Gastrocnemius medialis (tissue), 4 donors: ENCODE results near the gene SKA1. TPM values are rescaled to one million over a fixed set of nuclear protein-coding genes. Genes with fewer than 3 reads are reported as not detected.
"Not testable (repeated sequence)": the region's sequence is repeated elsewhere in the genome, so short reads cannot be mapped to it uniquely, and the experiment has no call there.

Experiments
- ATAC-seq, 2 donors: fragments of 150-250 bp; one replicate each; pipeline ENCODE4 v1.9.1; 2016
- DNase-seq, 2 donors: peaks; one replicate each; pipeline ENCODE4 v3.0.0-alpha.2; 2019
- H3K27ac ChIP-seq, 4 donors: fragments of 200-600 bp; sonication (generic); 1 replicate in 1 of 4; 2 replicates in 3 of 4; pipeline ENCODE4 v1.5.1; 2016 to 2018; ENCODE audit warnings: mild to moderate bottlenecking in 2 of 4, moderate library complexity in 1 of 4
- H3K27me3 ChIP-seq, 3 donors: fragments of 200-600 bp; sonication (generic) in 2 of 3; 1 replicate in 1 of 3; 2 replicates in 2 of 3; pipeline versions ENCODE4 v1.5.1 to v1.6.0; 2016 to 2019; ENCODE audit warnings: mild to moderate bottlenecking in 1 of 3, moderate library complexity in 1 of 3
- H3K36me3 ChIP-seq, 2 donors: fragments of 200-600 bp; sonication (generic) in 1 of 2; one replicate each; pipeline ENCODE4 v1.5.1; 2017 to 2018
- H3K4me1 ChIP-seq, 2 donors: fragments of 200-600 bp; sonication (generic) in 1 of 2; one replicate each; pipeline ENCODE4 v1.5.1; 2016 to 2017; ENCODE audit warnings: mild to moderate bottlenecking in 2 of 2
- H3K4me3 ChIP-seq, 4 donors: fragments of 200-600 bp; sonication (generic) in 3 of 4; 1 replicate in 1 of 4; 2 replicates in 3 of 4; pipeline ENCODE4 v1.5.1; 2016 to 2019; ENCODE audit warnings: mild to moderate bottlenecking in 2 of 4
- H3K9me3 ChIP-seq, 3 donors: fragments of 200-600 bp; sonication (generic) in 2 of 3; 1 replicate in 1 of 3; 2 replicates in 2 of 3; pipeline ENCODE4 v1.5.1; 2016 to 2019
- CTCF ChIP-seq, 5 experiments: fragments of 450-650 bp in 3 of 5; fragments of 200-600 bp in 2 of 5; sonication (generic) in 2 of 5; IDR thresholded peaks in 4 of 5; conservative IDR thresholded peaks in 1 of 5; 1 replicate in 4 of 5; 2 replicates in 1 of 5; pipeline ENCODE4 v1.5.1; 2016 to 2019; ENCODE audit warnings: antibody characterized with exemption in 5 of 5, mild to moderate bottlenecking in 3 of 5, moderate library complexity in 3 of 5
- POLR2A ChIP-seq, 2 donors: fragments of 450-650 bp; IDR thresholded peaks; one replicate each; pipeline ENCODE4 v1.6.1; 2017; ENCODE audit warnings: antibody characterized with exemption in 2 of 2, mild to moderate bottlenecking in 2 of 2, moderate library complexity in 2 of 2
- in situ Hi-C, 4 donors: fragments of 200-750 bp; cut with MboI; loops; one replicate each; pipeline versions ENCODE4 v1.15.0 to v1.8.0; 2017; ENCODE audit warnings: low sequenced_read_pairs in 4 of 4
- intact Hi-C: fragments of 100-400 bp; cut with DNase I; formaldehyde crosslinking; loops from one replicate; pipeline ENCODE4 v1.15.1; 2023; ENCODE audit warnings: low total_unique reads
- total RNA-seq, 4 donors: library from RNA; depleted of rRNA; stranded (reverse); fragments of >200 nt; gene quantifications; one replicate each; pipeline versions ENCODE4 v1.1.0 to v1.2.3, GENCODE V29; 2016

The SKA1 gene
- total RNA-seq, 4 donors from 2014 or later: 0.15 to 0.16 TPM; not detected in 2

- Histone ChIP-seq H3K27me3 (peaks cover 18 to 40% (median 27%) of the 10 kb centered on the region in 3 donors), H3K36me3 (no peaks in the 10 kb centered on the region), H3K27ac (no peak overlapping the region), H3K4me1 (no peaks in the 10 kb centered on the region), H3K4me3 (no peak overlapping the region), H3K9me3 (no peaks in the 10 kb centered on the region)
- ATAC-seq (no peak), DNase-seq (no peak)
- intact Hi-C loops (no loop called here), in situ Hi-C loops (no loop called here)
- TF ChIP-seq POLR2A (IDR thresholded peaks at IDR 0.05) (no peak), CTCF (IDR thresholded peaks at IDR 0.05 in 4 of 5, conservative IDR thresholded peaks at IDR 0.05 in 1 of 5) (no peak)
Observed at GRCh38 chr18:50399582-50399981, 24.7 kb downstream of the SKA1 start.

- H3K9me3 ChIP-seq, H3K4me1 ChIP-seq, H3K4me3 ChIP-seq, in situ Hi-C loops, H3K36me3 ChIP-seq, DNase-seq, H3K27ac ChIP-seq, intact Hi-C loops, ATAC-seq: not testable (repeated sequence)
- peaks cover 18 to 40% (median 27%) of the 10 kb centered on the region in 3 donors for H3K27me3 ChIP-seq
Observed at GRCh38 chr18:50400438-50400837, 25.6 kb downstream of the SKA1 start.

GRCh38 chr18:50401295-50401694 lies 26.4 kb downstream of the SKA1 start:
- Histone ChIP-seq H3K4me1 (no peaks in the 10 kb centered on the region), H3K27ac (no peak overlapping the region), H3K36me3 (no peaks in the 10 kb centered on the region), H3K4me3 (no peak overlapping the region), H3K27me3 (peaks cover 18 to 44% (median 27%) of the 10 kb centered on the region in 3 donors), H3K9me3 (no peaks in the 10 kb centered on the region)
- in situ Hi-C loops: no loop called here
- intact Hi-C loops: no loop called here
- ATAC-seq: no peak
- TF ChIP-seq CTCF (IDR thresholded peaks at IDR 0.05 in 4 of 5, conservative IDR thresholded peaks at IDR 0.05 in 1 of 5): no peak
- no peak for TF ChIP-seq POLR2A (IDR thresholded peaks at IDR 0.05)
- no peak for DNase-seq

GRCh38 chr18:50401888-50402287 lies 27.0 kb downstream of the SKA1 start:
- no peak for DNase-seq
- H3K9me3 ChIP-seq: no peaks in the 10 kb centered on the region
- ATAC-seq: no peak
- no peak overlapping the region for H3K27ac ChIP-seq
- H3K4me3 ChIP-seq: no peak overlapping the region
- TF ChIP-seq POLR2A (IDR thresholded peaks at IDR 0.05) (no peak), CTCF (IDR thresholded peaks at IDR 0.05 in 4 of 5, conservative IDR thresholded peaks at IDR 0.05 in 1 of 5) (no peak)
- intact Hi-C loops: no loop called here
- in situ Hi-C loops: no loop called here
- no peaks in the 10 kb centered on the region for H3K36me3 ChIP-seq
- H3K4me1 ChIP-seq: no peaks in the 10 kb centered on the region
- H3K27me3 ChIP-seq: peaks cover 18 to 47% (median 28%) of the 10 kb centered on the region in 3 donors

- H3K27ac ChIP-seq, in situ Hi-C loops, H3K4me3 ChIP-seq, DNase-seq, intact Hi-C loops, ATAC-seq, H3K36me3 ChIP-seq, H3K9me3 ChIP-seq, H3K4me1 ChIP-seq: not testable (repeated sequence)
- peaks cover 18 to 43% (median 32%) of the 10 kb centered on the region in 3 donors for H3K27me3 ChIP-seq
Observed at GRCh38 chr18:50404752-50405581, 30.1 kb downstream of the SKA1 start.
